ENCODE data around the gene CD58. TPM values are rescaled to one million over a fixed set of nuclear protein-coding genes. Genes with fewer than 3 reads are reported as not detected.

Gene CD58
- total and polyA plus RNA-seq, 11 donors, result 19.6 to 45.8 (median 30.8) TPM

DNA sequence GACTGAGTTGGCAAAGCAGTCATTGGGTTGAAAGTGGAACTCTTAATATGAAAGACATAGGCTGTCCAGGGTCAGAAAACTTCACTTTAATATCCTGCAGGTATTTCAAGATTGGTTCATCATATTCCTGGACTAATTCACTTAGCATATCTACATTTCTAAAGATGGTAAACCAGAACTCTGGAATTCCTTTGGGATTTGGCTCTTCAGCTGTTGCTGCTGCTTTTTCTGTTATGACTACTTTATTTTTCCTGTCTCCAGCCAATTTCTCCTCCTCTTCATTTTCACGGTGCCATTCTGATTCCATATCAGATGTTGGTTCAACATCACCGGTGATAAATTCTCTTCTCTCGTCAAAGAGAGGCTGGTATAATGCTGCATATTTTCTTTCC is 37.4 kb downstream of the CD58 start:
- ATAC-seq (no peak), DNase-seq (no peak)
- Histone ChIP-seq H3K9me3 (no peaks in the 10 kb centered on the region), H3K36me3 (peaks cover 3 to 68% (median 48%) of the 10 kb centered on the region in 9 donors), H3K4me3 (no peak overlapping the region), H3K27me3 (no peaks in the 10 kb centered on the region), H3K27ac (peak overlapping the region in 1 of 12 donors; percentile 55), H3K4me1 (peaks cover 0 to 28% (median 0%) of the 10 kb centered on the region in 12 donors)
- no peak for TF ChIP-seq POLR2A (IDR thresholded peaks at IDR 0.05)
- TF ChIP-seq, protein P1, sequence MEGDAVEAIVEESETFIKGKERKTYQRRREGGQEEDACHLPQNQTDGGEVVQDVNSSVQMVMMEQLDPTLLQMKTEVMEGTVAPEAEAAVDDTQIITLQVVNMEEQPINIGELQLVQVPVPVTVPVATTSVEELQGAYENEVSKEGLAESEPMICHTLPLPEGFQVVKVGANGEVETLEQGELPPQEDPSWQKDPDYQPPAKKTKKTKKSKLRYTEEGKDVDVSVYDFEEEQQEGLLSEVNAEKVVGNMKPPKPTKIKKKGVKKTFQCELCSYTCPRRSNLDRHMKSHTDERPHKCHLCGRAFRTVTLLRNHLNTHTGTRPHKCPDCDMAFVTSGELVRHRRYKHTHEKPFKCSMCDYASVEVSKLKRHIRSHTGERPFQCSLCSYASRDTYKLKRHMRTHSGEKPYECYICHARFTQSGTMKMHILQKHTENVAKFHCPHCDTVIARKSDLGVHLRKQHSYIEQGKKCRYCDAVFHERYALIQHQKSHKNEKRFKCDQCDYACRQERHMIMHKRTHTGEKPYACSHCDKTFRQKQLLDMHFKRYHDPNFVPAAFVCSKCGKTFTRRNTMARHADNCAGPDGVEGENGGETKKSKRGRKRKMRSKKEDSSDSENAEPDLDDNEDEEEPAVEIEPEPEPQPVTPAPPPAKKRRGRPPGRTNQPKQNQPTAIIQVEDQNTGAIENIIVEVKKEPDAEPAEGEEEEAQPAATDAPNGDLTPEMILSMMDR (IDR thresholded peaks at IDR 0.05), result no peak
- WGBS, 4 donors, result 42 to 89% (median 80%) methylated on average over 3 of the region's 3 CpGs
- intact Hi-C loops (cut with DNase I), result no loop called here

DNA sequence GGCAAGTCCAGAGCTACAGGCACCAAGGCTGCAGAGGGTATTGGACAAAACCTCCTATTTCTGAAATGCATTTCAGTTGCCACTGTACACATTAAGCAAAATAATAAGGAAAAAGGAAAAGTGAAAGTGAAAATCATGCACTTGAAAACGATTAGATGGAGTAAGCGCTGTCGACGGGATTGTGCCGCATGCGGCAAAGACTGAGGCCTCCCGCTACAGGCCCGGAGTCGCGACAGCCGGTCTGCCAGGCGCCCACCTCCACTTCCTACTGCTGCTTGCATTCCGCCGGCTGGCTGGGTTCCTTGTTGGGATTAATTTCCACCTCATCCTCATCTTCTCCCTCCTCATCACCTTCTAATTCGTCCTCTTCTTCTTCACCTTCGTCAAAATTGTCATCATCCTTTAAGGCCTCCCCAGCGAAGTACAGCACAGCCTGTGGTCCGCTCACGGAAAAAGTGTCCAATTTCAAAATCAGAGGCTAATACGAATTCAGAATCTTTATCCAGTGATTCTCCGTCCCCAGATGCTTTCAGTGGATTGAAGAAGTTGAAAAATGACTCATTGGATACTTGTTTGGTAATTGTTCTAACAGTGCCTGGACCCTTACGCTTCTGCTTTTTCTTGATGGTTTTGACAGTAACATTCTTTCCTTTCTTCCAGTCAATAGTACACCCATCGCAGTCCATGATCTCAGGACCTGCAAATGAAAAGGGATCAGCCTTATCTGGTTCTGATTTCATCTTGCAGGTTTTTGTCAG is 38.0 kb downstream of the CD58 start:
- Histone ChIP-seq H3K27me3 (no peaks in the 10 kb centered on the region), H3K9me3 (no peaks in the 10 kb centered on the region), H3K27ac (peak overlapping the region in 1 of 12 donors; percentile 55), H3K4me3 (peak overlapping the region in 1 of 12 donors; percentile 17), H3K36me3 (peaks cover 3 to 62% (median 44%) of the 10 kb centered on the region in 9 donors), H3K4me1 (peaks cover 0 to 22% (median 0%) of the 10 kb centered on the region in 12 donors)
- 87 to 97% (median 96%) methylated on average over 23 of the region's 23 CpGs for WGBS, 4 donors
- no peak for ATAC-seq
- TF ChIP-seq, protein P1 (IDR thresholded peaks at IDR 0.05), result no peak
- TF ChIP-seq POLR2A (IDR thresholded peaks at IDR 0.05), result no peak
- no peak for DNase-seq
- intact Hi-C loops (cut with DNase I), result no loop called here

DNA sequence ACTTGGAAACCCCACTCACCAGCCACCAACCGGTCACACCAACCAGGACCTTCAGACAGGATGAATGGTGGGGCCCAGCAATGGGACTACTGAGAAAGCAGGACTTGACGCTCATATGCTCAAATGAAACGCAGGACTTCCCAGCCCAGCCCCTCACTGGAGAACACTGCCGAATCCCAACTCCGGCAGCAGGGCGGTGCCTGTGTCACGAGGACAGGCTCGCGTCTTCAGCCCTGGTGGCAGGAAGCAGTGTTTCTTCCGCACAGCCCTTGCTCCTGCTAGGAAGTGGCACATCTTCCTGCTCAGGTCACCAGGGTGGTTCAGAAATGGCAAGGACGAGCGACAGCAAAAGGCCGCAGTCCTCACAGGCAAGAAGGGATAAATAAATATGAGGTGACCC is 38.9 kb downstream of the CD58 start:
- DNase-seq, result no peak
- Histone ChIP-seq H3K27me3 (no peaks in the 10 kb centered on the region), H3K36me3 (peaks cover 3 to 54% (median 40%) of the 10 kb centered on the region in 9 donors), H3K27ac (no peak overlapping the region), H3K9me3 (peaks cover 0 to 1% (median 0%) of the 10 kb centered on the region in 12 donors), H3K4me3 (no peak overlapping the region), H3K4me1 (peaks cover 0 to 13% (median 0%) of the 10 kb centered on the region in 12 donors)
- intact Hi-C loops (cut with DNase I), result no loop called here
- ATAC-seq, result no peak
- TF ChIP-seq POLR2A (IDR thresholded peaks at IDR 0.05), result no peak
- TF ChIP-seq, protein P1 (IDR thresholded peaks at IDR 0.05), result no peak
- 95 to 97% (median 96%) methylated on average over 13 of the region's 13 CpGs for WGBS, 4 donors

DNA sequence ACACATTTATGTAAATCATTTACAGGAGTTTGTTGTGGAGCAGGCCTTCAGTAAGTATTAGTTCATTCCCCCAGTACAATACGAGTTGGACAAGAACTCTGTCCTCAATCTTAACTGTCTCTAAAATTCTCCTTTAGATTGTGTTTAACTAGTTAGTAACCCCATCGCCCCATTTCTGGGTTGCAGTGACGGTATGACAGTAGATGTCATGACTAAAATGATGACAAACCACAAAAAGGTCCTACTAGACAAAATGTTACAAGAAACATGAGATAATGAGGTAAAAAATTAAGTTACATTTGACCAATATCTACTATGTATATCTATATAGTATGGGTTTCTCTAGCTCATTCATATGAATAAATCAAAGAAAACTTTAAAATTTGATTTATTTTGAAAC is 41.1 kb downstream of the CD58 start:
- TF ChIP-seq, protein P1 (IDR thresholded peaks at IDR 0.05), result no peak
- TF ChIP-seq POLR2A (IDR thresholded peaks at IDR 0.05), result no peak
- WGBS, 4 donors, result 96 to 98% (median 97%) methylated on average over 3 of the region's 3 CpGs
- no peaks in the 10 kb centered on the region for H3K27me3 ChIP-seq
- DNase-seq (no peak), ATAC-seq (no peak)
- intact Hi-C loops (cut with DNase I), result no loop called here
- H3K36me3 ChIP-seq, result peaks cover 0 to 33% (median 26%) of the 10 kb centered on the region in 9 donors
- peaks cover 0 to 7% (median 0%) of the 10 kb centered on the region in 12 donors for H3K9me3 ChIP-seq
- peaks cover 0 to 13% (median 0%) of the 10 kb centered on the region in 12 donors for H3K4me1 ChIP-seq
- H3K4me3 ChIP-seq, result no peak overlapping the region
- no peak overlapping the region for H3K27ac ChIP-seq
